Epithelial cell of proximal tubule (primary cell): ENCODE results near the gene NOTCH4. TPM values are rescaled to one million over a fixed set of nuclear protein-coding genes. Genes with fewer than 3 reads are reported as not detected.

Experiments used
- DNase-seq: peaks from one replicate; pipeline ENCODE4 v3.0.0-alpha.2; 2011; ENCODE audit warnings: low read depth
- H3K4me3 ChIP-seq: 2 replicates; pipeline ENCODE4 v1.5.1; 2011; ENCODE audit warnings: low read depth, mild to moderate bottlenecking, low read length
- CTCF ChIP-seq: conservative IDR thresholded peaks from 2 replicates; pipeline ENCODE4 v1.5.1; 2012; ENCODE audit warnings: low read depth, mild to moderate bottlenecking, low read length
- total RNA-seq: library from RNA; depleted of rRNA; stranded (reverse); fragments of >200 nt; gene quantifications from 2 replicates; pipeline ENCODE4 v1.2.3, GENCODE V29; 2015

NOTCH4 gene
- total RNA-seq, 1 donor from 2014 or later: 3.3 TPM

GRCh38 chr6:32151863-32152768, 71.8 kb downstream of the NOTCH4 start, which contains the start of gene PRRT1:
PRRT1 (minus strand) TSS chr6:32151939; CDS start chr6:32151827, 112 bp downstream.
- peak within 1 kb of the TSS; percentile 99 for H3K4me3 ChIP-seq
- no peak for DNase-seq
- TF ChIP-seq CTCF: no peak

DNA sequence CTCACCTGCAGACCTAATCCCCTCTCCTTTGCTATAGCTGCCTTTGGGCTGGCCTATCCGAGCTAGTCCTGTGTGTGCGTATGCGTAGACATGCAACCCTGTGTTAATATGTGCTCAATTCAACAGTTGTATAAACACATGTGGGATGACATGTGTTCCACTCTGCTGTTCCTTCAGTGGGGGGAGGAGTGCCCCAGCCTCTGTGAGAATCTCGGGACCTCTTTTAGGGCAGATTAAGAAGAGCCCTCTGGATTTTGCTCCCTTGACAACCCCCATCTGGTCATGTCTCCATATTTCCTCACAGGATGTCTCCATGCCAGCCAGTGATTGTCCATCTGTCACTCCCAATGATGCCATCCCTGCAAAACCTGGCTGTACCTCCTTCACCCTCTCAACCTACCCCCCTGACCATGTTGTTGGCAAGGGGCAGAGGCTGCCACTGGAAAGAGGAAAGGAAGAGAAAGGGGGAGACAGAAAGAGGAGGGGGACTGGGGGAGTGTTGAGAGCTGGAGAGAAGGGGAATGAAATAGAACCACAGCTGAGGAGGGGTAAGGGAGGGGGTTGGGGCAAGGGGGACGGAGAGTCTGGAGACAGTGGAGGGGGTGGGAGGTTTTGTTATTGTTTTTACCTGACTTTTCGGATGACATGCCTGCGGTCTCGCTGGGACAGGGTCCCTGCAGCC, 72.5 kb downstream of the NOTCH4 start:
- H3K4me3 ChIP-seq: no peak overlapping the region
- DNase-seq: no peak
- no peak for TF ChIP-seq CTCF

DNA sequence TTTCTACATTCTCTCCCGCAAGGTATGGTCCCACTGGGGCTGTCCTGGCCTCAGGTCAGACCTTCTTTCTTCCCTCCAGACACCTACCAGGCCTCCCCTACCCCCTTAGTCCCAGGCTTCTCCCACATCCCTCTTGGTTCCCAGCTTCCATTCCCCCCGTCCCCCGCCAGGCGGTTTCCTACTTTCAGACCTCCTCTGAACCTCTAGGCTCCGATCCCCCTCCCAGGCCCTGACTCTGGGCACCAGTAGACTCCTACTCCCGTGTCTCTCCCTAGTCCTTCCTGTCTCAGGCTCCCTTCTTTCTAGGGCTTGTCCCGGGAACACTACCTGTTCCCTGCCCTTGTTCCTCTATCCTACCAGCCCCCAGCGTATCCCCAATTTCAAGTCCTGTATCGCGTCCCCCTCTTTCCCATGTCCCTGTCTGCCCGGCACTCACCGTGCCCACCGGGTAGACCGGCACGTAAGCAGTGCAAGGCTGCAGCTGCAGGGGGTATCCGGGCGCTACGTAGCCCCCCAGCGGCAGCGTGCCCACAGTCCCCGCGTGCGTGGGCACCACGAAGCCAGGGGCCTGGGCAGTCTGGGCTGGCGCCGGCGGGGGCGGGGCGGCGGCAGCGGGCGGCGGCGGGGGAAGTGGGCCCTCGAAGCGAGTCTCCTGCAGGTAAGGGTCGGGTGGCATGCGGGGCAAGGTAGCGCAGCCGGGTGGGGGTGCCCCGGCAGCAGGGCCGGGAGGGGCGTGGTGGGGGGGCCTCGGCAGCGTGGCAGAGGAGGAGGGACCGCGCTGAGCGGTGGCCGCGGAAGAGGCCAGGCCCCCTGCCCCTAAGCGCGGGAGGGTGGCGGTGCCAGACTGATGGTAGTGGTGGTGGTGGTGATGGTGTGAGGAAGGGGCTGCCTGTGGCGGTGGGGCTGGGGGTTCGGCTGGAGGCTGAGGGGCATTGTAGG, 73.7 kb downstream of the NOTCH4 start:
- DNase-seq: no peak
- H3K4me3 ChIP-seq: no peak overlapping the region
- TF ChIP-seq CTCF: no peak

DNA sequence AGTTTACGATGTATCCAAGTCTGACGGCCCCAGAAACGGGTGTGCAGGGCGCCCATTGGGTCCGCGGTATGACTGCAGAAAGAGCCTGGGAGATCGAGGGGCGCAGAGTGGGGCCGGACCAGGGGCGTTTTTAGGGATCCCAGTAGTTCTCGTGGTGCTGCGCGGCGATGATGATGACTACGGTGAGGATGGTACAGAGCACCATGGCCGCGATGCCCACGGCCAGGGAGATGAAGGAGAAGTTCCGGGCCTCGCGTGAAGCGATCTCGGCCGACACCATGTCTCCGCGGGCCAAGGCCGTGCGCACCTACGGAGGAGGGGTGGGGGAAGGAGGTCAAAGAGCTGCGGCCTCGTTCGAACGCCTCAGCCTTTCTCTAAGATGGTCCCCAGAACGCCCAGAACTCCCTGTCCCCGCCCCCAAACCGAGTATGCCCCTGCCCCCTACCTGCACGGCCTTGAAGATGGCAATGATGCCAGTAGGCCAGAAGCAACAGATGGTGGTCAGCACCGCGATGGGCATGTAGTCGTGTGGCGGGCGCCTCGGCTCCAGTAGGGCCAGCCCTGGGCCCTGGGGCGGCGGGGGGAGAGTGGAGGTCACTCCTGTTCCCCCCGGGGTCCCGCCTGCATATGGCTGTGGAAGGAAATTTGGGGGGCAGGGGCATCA, 74.6 kb downstream of the NOTCH4 start:
- no peak for DNase-seq
- H3K4me3 ChIP-seq: peak overlapping the region; percentile 47
- TF ChIP-seq CTCF: no peak

DNA sequence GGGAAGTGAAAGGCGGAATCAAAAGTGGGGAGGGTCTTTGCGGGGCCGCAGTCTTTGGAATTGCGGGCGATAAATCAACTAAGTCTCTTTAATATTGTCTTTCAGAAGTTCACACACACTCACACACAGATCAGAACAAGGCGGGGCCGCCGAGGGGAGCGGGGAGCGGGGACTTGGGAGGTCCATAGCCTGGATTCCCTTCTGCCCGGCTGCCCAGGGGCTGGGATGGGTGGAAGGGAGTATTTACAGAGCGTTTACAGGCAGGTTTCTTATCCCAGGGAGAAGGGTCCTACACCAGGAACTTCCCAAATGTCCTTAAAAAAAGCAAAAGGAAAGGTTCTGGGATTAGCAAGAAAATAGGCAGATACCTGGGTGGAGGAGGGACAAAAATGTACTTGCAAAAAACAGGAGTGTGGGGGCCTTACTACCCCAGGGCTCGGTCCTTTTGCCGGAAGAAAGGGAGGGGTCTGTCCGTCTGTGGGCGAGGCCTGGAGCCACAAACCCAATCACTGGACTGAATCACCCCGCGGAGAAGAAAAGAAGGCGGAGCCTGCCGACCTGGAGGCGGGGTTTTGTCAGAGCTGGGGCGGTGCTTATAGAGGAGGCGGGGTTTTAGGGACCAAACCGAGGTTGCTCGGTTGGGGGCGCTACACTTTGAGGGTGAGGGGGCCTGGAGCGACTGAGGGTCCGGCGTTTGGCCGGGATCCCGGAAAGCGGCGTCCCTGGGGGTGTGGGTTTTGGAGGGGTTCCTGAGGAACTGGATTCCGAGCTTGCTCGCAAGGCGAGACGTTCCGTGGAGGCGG, 75.4 kb downstream of the NOTCH4 start:
- no peak for DNase-seq
- peak overlapping the region; percentile 47 for H3K4me3 ChIP-seq
- peak; percentile 35 for TF ChIP-seq CTCF
